SK-N-DZ (cell line): ENCODE results near the gene CEBPB.

Source experiments
- DNase-seq: peaks from one replicate; pipeline ENCODE4 v3.0.0-alpha.2; 2015; ENCODE audit warnings: low spot score

Gene CEBPB

GRCh38 chr20:50227506-50227905 is 36.9 kb downstream of the CEBPB start:
- no peak for DNase-seq

DNA sequence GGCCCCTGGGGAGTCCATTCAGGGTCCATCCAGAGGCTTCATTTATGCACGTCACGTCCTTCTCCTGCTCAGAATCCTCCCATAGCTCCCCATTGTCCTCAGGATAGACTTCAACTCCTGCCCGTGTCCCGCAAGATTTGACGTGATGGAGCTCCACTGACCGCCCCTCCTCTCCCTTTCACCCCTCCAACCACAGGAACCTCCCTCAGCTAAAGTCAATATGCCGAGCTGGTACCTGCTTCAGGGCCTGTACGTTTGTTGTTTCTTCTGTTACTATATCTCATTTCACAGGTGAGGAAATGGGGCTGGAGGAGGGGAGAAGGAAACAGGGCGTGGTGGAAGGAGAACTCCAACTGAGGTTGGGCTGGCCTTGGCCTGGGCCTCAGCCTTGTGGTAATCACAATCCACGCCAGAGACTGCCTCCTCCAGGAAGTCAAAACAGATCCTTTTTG is 38.6 kb downstream of the CEBPB start:
- no peak for DNase-seq

GRCh38 chr20:50230184-50230583 is 39.6 kb downstream of the CEBPB start:
- no peak for DNase-seq

- DNase-seq, result no peak
These were observed 40.4 kb downstream of the CEBPB start for GRCh38 chr20:50230871-50231560.

DNA sequence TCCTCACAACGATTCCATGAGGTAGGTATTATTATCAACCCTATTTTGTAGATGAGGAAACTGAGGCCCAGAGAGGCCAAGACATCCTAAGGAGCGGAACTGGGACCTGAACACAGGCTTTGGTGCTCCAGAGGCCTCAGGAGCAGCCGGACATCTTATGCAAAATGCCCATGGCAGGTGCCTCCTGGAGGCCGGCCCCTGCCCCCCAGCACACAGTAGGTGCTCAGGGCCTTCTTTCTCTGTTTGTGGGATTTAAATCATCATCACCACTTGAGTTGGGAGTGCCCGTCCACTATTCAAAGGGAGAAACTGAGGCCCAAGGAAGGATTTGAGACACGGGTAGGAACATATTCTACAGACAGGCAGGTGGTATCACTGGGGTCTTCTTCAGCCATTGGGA is 41.2 kb downstream of the CEBPB start:
- DNase-seq, result no peak

GRCh38 chr20:50232651-50233324 is 42.2 kb downstream of the CEBPB start:
- DNase-seq, result no peak

- no peak for DNase-seq
These were observed 42.9 kb downstream of the CEBPB start for GRCh38 chr20:50233325-50234212.

- no peak for DNase-seq
These were observed 43.7 kb downstream of the CEBPB start for GRCh38 chr20:50234288-50234687.

GRCh38 chr20:50237349-50237748 is 46.7 kb downstream of the CEBPB start:
- no peak for DNase-seq

GRCh38 chr20:50238081-50238800 is 47.6 kb downstream of the CEBPB start:
- DNase-seq, result no peak

DNA sequence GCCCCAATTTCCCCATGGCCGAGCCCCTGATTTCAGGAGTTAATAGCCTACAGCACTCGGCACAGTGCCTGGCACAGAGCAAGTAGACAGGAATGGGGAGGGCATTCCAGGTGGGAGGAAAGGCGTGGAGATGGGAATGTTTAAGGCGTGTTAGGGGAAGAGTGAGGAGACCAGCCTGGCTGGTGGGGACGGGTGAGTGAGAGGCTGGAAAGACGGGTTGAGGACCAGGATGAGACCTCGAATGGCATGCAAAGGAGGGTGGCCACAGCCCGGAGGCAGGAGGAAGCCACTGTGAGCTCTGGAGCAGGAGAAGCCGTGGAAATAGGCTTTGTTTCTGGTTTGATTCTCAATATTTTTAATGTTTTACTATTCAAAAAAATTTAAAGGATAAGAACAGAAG is 49.5 kb downstream of the CEBPB start:
- DNase-seq, result no peak

DNA sequence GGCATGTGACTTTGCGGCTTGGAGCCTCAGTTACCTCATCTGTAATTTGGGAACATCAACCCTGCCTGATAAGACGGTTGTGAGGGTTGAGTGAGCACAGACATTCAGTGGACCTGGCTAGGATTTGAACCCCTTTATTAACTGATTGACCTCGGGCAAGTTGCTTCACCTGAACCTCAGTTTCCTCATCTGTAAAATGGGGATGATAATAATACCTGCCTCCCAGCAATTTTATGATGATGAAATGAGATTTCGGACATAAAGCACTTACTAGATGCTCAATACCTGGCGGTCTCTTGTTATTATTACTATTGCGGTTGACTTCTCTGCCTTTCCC is 51.5 kb downstream of the CEBPB start:
- DNase-seq, result no peak
